Suprapubic skin (tissue), 4 donors: Measurements from ENCODE around the gene NMUR2. TPM values are rescaled to one million over a fixed set of nuclear protein-coding genes. Genes with fewer than 3 reads are reported as not detected.

Experiments used
- DNase-seq, 2 donors: peaks; one replicate each; pipeline ENCODE4 v3.0.0-alpha.2; 2019; ENCODE audit warnings: low spot score in 2 of 2
- H3K27ac ChIP-seq: fragments of 200-600 bp; sonication (generic); one replicate; pipeline ENCODE4 v1.5.1; 2019
- H3K27me3 ChIP-seq: fragments of 200-600 bp; sonication (generic); one replicate; pipeline ENCODE4 v1.5.1; 2019
- H3K36me3 ChIP-seq: fragments of 200-600 bp; sonication (generic); one replicate; pipeline ENCODE4 v1.5.1; 2019
- H3K4me1 ChIP-seq: fragments of 200-600 bp; sonication (generic); one replicate; pipeline ENCODE4 v1.5.1; 2019
- H3K4me3 ChIP-seq: fragments of 200-600 bp; sonication (generic); one replicate; pipeline ENCODE4 v1.5.1; 2019; ENCODE audit warnings: mild to moderate bottlenecking
- H3K9me3 ChIP-seq: fragments of 200-600 bp; sonication (generic); one replicate; pipeline ENCODE4 v1.5.1; 2019
- CTCF ChIP-seq, 2 donors: fragments of 200-600 bp in 1 of 2; fragments of 450-650 bp in 1 of 2; sonication (generic) in 1 of 2; IDR thresholded peaks; one replicate each; pipeline ENCODE4 v1.5.1; 2016 to 2019; ENCODE audit warnings: antibody characterized with exemption in 2 of 2, mild to moderate bottlenecking in 1 of 2, moderate library complexity in 1 of 2
- EP300 ChIP-seq: sonication (generic); formaldehyde crosslinking; IDR thresholded peaks from one replicate; pipeline ENCODE4 v1.6.1; 2017; ENCODE audit warnings: antibody characterized with exemption
- POLR2A ChIP-seq, 2 donors: fragments of 450-650 bp; IDR thresholded peaks; one replicate each; pipeline ENCODE4 v1.6.1; 2017; ENCODE audit warnings: antibody characterized with exemption in 2 of 2, mild to moderate bottlenecking in 2 of 2, moderate library complexity in 2 of 2
- POLR2AphosphoS5 ChIP-seq, 3 donors: sonication (generic); formaldehyde crosslinking; IDR thresholded peaks; one replicate each; pipeline ENCODE4 v1.6.1; 2017; ENCODE audit warnings: antibody characterized with exemption in 3 of 3
- WGBS: methylation state at CpG from one replicate; pipeline ENCODE4 v1.1.5; 2018; 5-methylcytosine and 5-hydroxymethylcytosine counted together
- total RNA-seq, 4 donors: library from RNA; depleted of rRNA; stranded (reverse); fragments of >200 nt; gene quantifications; one replicate each; pipeline ENCODE4 v1.1.0, GENCODE V29; 2016

The NMUR2 gene
- total RNA-seq, 4 donors from 2014 or later = not detected

GRCh38 chr5:152425083-152425482, 20.0 kb upstream of the NMUR2 start:
- Histone ChIP-seq H3K36me3 (no peaks in the 10 kb centered on the region), H3K27ac (no peak overlapping the region), H3K4me1 (no peaks in the 10 kb centered on the region), H3K9me3 (no peaks in the 10 kb centered on the region), H3K4me3 (no peak overlapping the region), H3K27me3 (no peaks in the 10 kb centered on the region)
- WGBS = 87% methylated on average over 2 of the region's 2 CpGs
- TF ChIP-seq POLR2AphosphoS5 (IDR thresholded peaks at IDR 0.05) (no peak), EP300 (no peak), POLR2A (IDR thresholded peaks at IDR 0.05) (no peak), CTCF (IDR thresholded peaks at IDR 0.05) (no peak)
- no peak for DNase-seq

GRCh38 chr5:152424501-152424900, 19.4 kb upstream of the NMUR2 start:
- no peaks in the 10 kb centered on the region for H3K9me3 ChIP-seq
- no peaks in the 10 kb centered on the region for H3K27me3 ChIP-seq
- H3K4me1 ChIP-seq = no peaks in the 10 kb centered on the region
- H3K4me3 ChIP-seq = no peak overlapping the region
- WGBS = 78% methylated on average over 2 of the region's 2 CpGs
- DNase-seq = no peak
- no peaks in the 10 kb centered on the region for H3K36me3 ChIP-seq
- TF ChIP-seq CTCF (IDR thresholded peaks at IDR 0.05) = no peak
- TF ChIP-seq POLR2AphosphoS5 (IDR thresholded peaks at IDR 0.05) = no peak
- no peak for TF ChIP-seq POLR2A (IDR thresholded peaks at IDR 0.05)
- no peak for TF ChIP-seq EP300
- no peak overlapping the region for H3K27ac ChIP-seq

GRCh38 chr5:152422081-152422480, 17.0 kb upstream of the NMUR2 start:
- DNase-seq = no peak
- no peak overlapping the region for H3K4me3 ChIP-seq
- H3K4me1 ChIP-seq = no peaks in the 10 kb centered on the region
- no peak overlapping the region for H3K27ac ChIP-seq
- H3K36me3 ChIP-seq = no peaks in the 10 kb centered on the region
- WGBS = 65% methylated on average over 2 of the region's 2 CpGs
- no peaks in the 10 kb centered on the region for H3K27me3 ChIP-seq
- no peak for TF ChIP-seq EP300
- no peak for TF ChIP-seq POLR2A (IDR thresholded peaks at IDR 0.05)
- no peak for TF ChIP-seq CTCF (IDR thresholded peaks at IDR 0.05)
- no peak for TF ChIP-seq POLR2AphosphoS5 (IDR thresholded peaks at IDR 0.05)
- no peaks in the 10 kb centered on the region for H3K9me3 ChIP-seq

- 82% methylated on average over 1 of the region's 1 CpG for WGBS
- no peak for DNase-seq
- TF ChIP-seq POLR2A (IDR thresholded peaks at IDR 0.05) = no peak
- no peak for TF ChIP-seq POLR2AphosphoS5 (IDR thresholded peaks at IDR 0.05)
- H3K27me3 ChIP-seq = no peaks in the 10 kb centered on the region
- no peaks in the 10 kb centered on the region for H3K36me3 ChIP-seq
- no peak overlapping the region for H3K4me3 ChIP-seq
- no peak overlapping the region for H3K27ac ChIP-seq
- no peaks in the 10 kb centered on the region for H3K4me1 ChIP-seq
- peaks cover 7% of the 10 kb centered on the region for H3K9me3 ChIP-seq
Observed at GRCh38 chr5:152412129-152412528, 7.0 kb upstream of the NMUR2 start.

- H3K36me3 ChIP-seq = no peaks in the 10 kb centered on the region
- WGBS = 82% methylated on average over 1 of the region's 1 CpG
- H3K4me1 ChIP-seq = no peaks in the 10 kb centered on the region
- no peaks in the 10 kb centered on the region for H3K9me3 ChIP-seq
- TF ChIP-seq EP300 = no peak
- TF ChIP-seq CTCF (IDR thresholded peaks at IDR 0.05) = no peak
- no peak for TF ChIP-seq POLR2A (IDR thresholded peaks at IDR 0.05)
- no peak for TF ChIP-seq POLR2AphosphoS5 (IDR thresholded peaks at IDR 0.05)
- no peak overlapping the region for H3K27ac ChIP-seq
- H3K4me3 ChIP-seq = no peak overlapping the region
- H3K27me3 ChIP-seq = no peaks in the 10 kb centered on the region
- no peak for DNase-seq
Observed at GRCh38 chr5:152406082-152406481, 1.0 kb upstream of the NMUR2 start.

GRCh38 chr5:152404494-152404893, 585 bp downstream of the NMUR2 start:
- Histone ChIP-seq H3K36me3 (no peaks in the 10 kb centered on the region), H3K27ac (no peak overlapping the region), H3K9me3 (no peaks in the 10 kb centered on the region), H3K4me3 (no peak overlapping the region), H3K27me3 (no peaks in the 10 kb centered on the region), H3K4me1 (no peaks in the 10 kb centered on the region)
- TF ChIP-seq POLR2A (IDR thresholded peaks at IDR 0.05) (no peak), EP300 (no peak), CTCF (IDR thresholded peaks at IDR 0.05) (no peak), POLR2AphosphoS5 (IDR thresholded peaks at IDR 0.05) (no peak)
- WGBS = 94% methylated on average over 23 of the region's 23 CpGs
- DNase-seq = no peak
